ENCODE measurements around the gene AVEN.

- TF ChIP-seq CTCF (IDR thresholded peaks at IDR 0.05; ENCODE audit: control extremely low read depth in 1 of 3, insufficient read depth in 1 of 3, low read depth in 1 of 3, low read length in 3 of 3), result no peak
- TF ChIP-seq BCL11A (IDR thresholded peaks at IDR 0.05; ENCODE audit: low read depth in 2 of 2, low read length in 2 of 2), result no peak
- no peak for TF ChIP-seq TAF1 (IDR thresholded peaks at IDR 0.05; ENCODE audit: low read depth, low read length)
- TF ChIP-seq SP1 (IDR thresholded peaks at IDR 0.05; ENCODE audit: low read depth, low read length), result no peak
- no peak for TF ChIP-seq POLR2AphosphoS5 (IDR thresholded peaks at IDR 0.05; ENCODE audit: low read depth, low read length)
- TF ChIP-seq GABPA (IDR thresholded peaks at IDR 0.05; ENCODE audit: borderline replicate concordance, insufficient read depth, low read length), result no peak
- no peak for TF ChIP-seq POLR2A (IDR thresholded peaks at IDR 0.05; ENCODE audit: control extremely low read depth in 1 of 2, low read depth in 2 of 2, low read length in 2 of 2)
- no peak for TF ChIP-seq CBX5 (IDR thresholded peaks at IDR 0.05; ENCODE audit: low read depth, low read length)
- TF ChIP-seq, protein P1, sequence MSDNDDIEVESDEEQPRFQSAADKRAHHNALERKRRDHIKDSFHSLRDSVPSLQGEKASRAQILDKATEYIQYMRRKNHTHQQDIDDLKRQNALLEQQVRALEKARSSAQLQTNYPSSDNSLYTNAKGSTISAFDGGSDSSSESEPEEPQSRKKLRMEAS (IDR thresholded peaks at IDR 0.05), result no peak
- no peak for TF ChIP-seq EZH2 (IDR thresholded peaks at IDR 0.05; ENCODE audit: low read depth, low read length, severe bottlenecking)
- TF ChIP-seq CEBPB (IDR thresholded peaks at IDR 0.05; ENCODE audit: low read depth, low read length), result no peak
Measured at GRCh38 chr15:33825453-33825852, 213.6 kb downstream of the AVEN start.

Measured in H1 (cell line).